A673 (cell line): ENCODE results near the gene GALNT10. TPM values are rescaled to one million over a fixed set of nuclear protein-coding genes. Genes with fewer than 3 reads are reported as not detected.

Source experiments
- BruUV-seq: library from RNA; stranded (reverse); fragments of 400-500 nt; replicated peaks from 2 replicates; lab custom pipeline; 2021; lab: Mats Ljungman, UMichigan
- CTCF ChIA-PET: fragments of 300-600 bp; sonication (Branson Sonifier 250); formaldehyde crosslinking; loops from one replicate; lab custom pipeline; 2022; ENCODE audit warnings: antibody characterized with exemption; lab: Charles Lee
- POLR2A ChIA-PET: fragments of 300-600 bp; sonication (Branson Sonifier 250); formaldehyde crosslinking; loops from one replicate; lab custom pipeline; 2022; ENCODE audit warnings: antibody characterized with exemption; ENCODE audit not compliant: low non-redundant PET; lab: Charles Lee
- DNase-seq: peaks from one replicate; pipeline ENCODE4 v3.0.0-alpha.2; 2015; ENCODE audit warnings: low spot score
- H3K27ac ChIP-seq: fragments of 200-600 bp; sonication (generic); 2 replicates; pipeline ENCODE4 v1.5.1; 2016; ENCODE audit warnings: mixed run types, low read depth, mild to moderate bottlenecking, mixed read lengths, antibody characterized with exemption, low read length; ENCODE audit not compliant: poor library complexity, severe bottlenecking
- H3K27me3 ChIP-seq: fragments of 200-600 bp; sonication (generic); replicated peaks from 2 replicates; pipeline ENCODE4 v1.6.1; 2017; ENCODE audit warnings: mixed run types, low read depth, mild to moderate bottlenecking, mixed read lengths, antibody characterized with exemption, low read length; ENCODE audit not compliant: insufficient read depth, poor library complexity
- H3K36me3 ChIP-seq: fragments of 200-600 bp; sonication (generic); 2 replicates; pipeline ENCODE4 v1.6.1; 2016; ENCODE audit warnings: mixed run types, mild to moderate bottlenecking, mixed read lengths, antibody characterized with exemption, low read length; ENCODE audit not compliant: insufficient read depth, poor library complexity, severe bottlenecking
- H3K4me1 ChIP-seq: fragments of 200-600 bp; sonication (generic); 2 replicates; pipeline ENCODE4 v1.6.1; 2017; ENCODE audit warnings: mixed run types, mild to moderate bottlenecking, mixed read lengths, antibody characterized with exemption, low read length; ENCODE audit not compliant: insufficient read depth, poor library complexity, severe bottlenecking
- H3K4me3 ChIP-seq: fragments of 200-600 bp; sonication (generic); 2 replicates; pipeline ENCODE4 v1.5.1; 2016; ENCODE audit warnings: low read depth, mixed run types, mild to moderate bottlenecking, mixed read lengths, low read length; ENCODE audit not compliant: poor library complexity, severe bottlenecking
- H3K9me3 ChIP-seq: fragments of 200-600 bp; sonication (generic); 2 replicates; pipeline ENCODE4 v1.6.1; 2016; ENCODE audit warnings: mixed run types, low read depth, mild to moderate bottlenecking, mixed read lengths, antibody characterized with exemption, low read length; ENCODE audit not compliant: poor library complexity, severe bottlenecking
- EZH2 ChIP-seq: fragments of 200-600 bp; sonication (generic); IDR thresholded peaks from 2 replicates; pipeline ENCODE4 v1.6.1; 2017; ENCODE audit warnings: borderline replicate concordance, low read depth, mild to moderate bottlenecking, mixed read lengths, antibody characterized with exemption, low read length; ENCODE audit not compliant: poor library complexity, severe bottlenecking
- intact Hi-C: fragments of 100-400 bp; cut with micrococcal nuclease; formaldehyde crosslinking; loops from one replicate; pipeline ENCODE4 v1.10.0; 2022; ENCODE audit not compliant: unreplicated experiment
- total RNA-seq: library from RNA; stranded (reverse); gene quantifications from 2 replicates; pipeline ENCODE4 v1.2.3, GENCODE V29; 2021
- TF ChIP-seq, protein P1 (sequence below): fragments of 300-800, 200-600 bp; sonication (generic); conservative IDR thresholded peaks from 2 replicates; pipeline ENCODE4 v1.5.1; 2017; ENCODE audit warnings: low read depth, mild to moderate bottlenecking, antibody characterized with exemption, low read length, moderate library complexity, mixed read lengths

GALNT10 gene
- total RNA-seq, 1 experiment from 2014 or later = 17.9 TPM

DNA sequence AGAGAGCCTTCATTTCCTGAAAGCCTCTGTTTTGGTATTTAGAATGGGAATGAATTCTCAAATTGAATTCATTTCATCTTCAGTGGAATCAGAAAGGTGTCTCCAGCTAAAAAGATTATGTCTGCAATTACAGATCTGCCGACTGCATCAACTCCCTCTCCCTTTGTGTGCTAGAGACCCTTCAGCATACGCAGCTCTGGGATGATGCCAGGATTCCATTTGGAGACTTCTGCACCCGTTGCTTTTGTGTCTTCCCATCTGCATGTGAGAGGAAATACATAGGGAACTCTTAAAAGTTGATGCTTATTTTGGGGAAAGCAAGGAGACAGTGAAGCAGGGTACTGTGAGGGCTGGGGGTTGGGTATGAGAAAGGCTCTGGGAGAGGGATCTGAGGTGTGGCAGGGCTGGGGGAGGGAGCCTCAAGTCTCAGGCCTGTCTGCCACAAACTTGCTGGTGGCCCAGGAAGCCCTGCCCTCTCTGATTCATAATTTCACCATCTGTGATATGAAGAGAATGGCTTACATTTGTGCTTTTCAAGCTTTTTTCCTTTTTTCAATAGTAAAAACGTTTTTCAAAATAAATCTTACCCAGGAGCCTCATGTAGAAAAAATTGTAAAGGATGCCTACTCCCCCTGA lies 165.6 kb downstream of the GALNT10 start:
- CTCF ChIA-PET = no interaction called here
- H3K27ac ChIP-seq = no peak overlapping the region
- POLR2A ChIA-PET = no interaction called here
- H3K9me3 ChIP-seq = no peaks in the 10 kb centered on the region
- DNase-seq = no peak
- H3K4me3 ChIP-seq = no peak overlapping the region
- intact Hi-C loops = no loop called here
- no TSS peak for BruUV-seq
- no peak for TF ChIP-seq EZH2
- TF ChIP-seq, protein P1, sequence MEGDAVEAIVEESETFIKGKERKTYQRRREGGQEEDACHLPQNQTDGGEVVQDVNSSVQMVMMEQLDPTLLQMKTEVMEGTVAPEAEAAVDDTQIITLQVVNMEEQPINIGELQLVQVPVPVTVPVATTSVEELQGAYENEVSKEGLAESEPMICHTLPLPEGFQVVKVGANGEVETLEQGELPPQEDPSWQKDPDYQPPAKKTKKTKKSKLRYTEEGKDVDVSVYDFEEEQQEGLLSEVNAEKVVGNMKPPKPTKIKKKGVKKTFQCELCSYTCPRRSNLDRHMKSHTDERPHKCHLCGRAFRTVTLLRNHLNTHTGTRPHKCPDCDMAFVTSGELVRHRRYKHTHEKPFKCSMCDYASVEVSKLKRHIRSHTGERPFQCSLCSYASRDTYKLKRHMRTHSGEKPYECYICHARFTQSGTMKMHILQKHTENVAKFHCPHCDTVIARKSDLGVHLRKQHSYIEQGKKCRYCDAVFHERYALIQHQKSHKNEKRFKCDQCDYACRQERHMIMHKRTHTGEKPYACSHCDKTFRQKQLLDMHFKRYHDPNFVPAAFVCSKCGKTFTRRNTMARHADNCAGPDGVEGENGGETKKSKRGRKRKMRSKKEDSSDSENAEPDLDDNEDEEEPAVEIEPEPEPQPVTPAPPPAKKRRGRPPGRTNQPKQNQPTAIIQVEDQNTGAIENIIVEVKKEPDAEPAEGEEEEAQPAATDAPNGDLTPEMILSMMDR = no peak
- H3K4me1 ChIP-seq = peaks cover 9% of the 10 kb centered on the region
- H3K36me3 ChIP-seq = no peaks in the 10 kb centered on the region
- no peaks in the 10 kb centered on the region for H3K27me3 ChIP-seq

DNA sequence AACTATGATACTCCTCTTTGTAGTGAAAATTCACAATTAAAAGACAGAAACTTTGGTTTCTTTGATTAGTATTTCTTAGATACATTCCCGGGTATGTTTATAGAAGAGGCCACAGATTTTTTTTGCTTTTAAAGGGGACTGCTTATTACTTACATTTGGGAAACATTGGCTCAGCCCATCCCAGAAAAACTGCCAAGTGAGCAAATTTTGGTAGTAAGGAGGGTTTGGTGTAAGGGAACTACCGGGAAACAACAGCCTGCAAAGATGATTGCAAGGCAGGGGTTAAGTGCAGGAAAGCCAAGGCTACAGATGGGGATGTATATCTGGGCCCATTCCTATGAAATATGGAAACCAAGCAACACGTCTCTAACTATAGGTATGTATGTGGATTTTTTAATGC lies 166.4 kb downstream of the GALNT10 start:
- Histone ChIP-seq H3K36me3 (no peaks in the 10 kb centered on the region), H3K27me3 (no peaks in the 10 kb centered on the region), H3K4me3 (no peak overlapping the region), H3K27ac (no peak overlapping the region), H3K4me1 (peaks cover 10% of the 10 kb centered on the region), H3K9me3 (no peaks in the 10 kb centered on the region)
- intact Hi-C loops = no loop called here
- TF ChIP-seq EZH2 = no peak
- TF ChIP-seq, protein P1 = no peak
- ChIA-PET CTCF (no interaction called here), POLR2A (no interaction called here)
- no peak for DNase-seq
- BruUV-seq = no TSS peak

DNA sequence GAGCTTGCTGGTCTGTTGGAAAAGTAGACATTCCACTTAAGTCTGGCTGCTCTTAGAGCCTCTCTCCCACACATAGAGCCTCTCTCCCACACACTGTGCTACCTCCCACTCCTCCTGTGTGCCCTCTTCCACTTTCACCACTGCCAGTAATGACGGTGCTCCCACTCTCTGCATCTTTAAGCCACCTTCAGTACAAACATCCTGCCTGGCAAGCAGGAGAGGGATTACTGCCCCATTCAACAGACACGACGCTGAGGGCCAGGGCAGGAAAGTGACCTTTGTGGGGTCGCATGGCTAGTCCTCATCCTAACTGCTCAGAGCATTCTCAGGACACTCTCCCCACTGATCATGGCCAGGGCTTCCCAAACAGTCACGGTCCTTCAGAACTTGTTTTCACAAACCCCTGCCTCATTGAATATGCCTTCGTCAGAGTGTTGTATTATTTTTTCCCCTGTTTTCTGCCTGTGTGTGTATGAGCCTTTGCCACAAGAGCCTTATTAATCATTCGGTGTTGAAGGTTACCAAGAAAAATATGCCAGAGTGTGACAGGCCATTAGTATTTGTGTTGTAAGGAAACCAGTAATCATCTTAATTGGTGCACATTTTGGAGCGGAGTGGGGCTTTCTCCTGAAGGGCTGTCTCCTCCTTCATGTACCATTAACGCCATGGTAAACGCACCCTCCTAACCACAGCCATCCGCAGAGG lies 168.1 kb downstream of the GALNT10 start:
- H3K27ac ChIP-seq = no peak overlapping the region

More for the DNA sequence above, 168.1 kb downstream of the GALNT10 start:
- DNase-seq = no peak
- H3K4me1 ChIP-seq = peaks cover 10% of the 10 kb centered on the region
- H3K9me3 ChIP-seq = no peaks in the 10 kb centered on the region
- no peaks in the 10 kb centered on the region for H3K36me3 ChIP-seq
- no peak for TF ChIP-seq EZH2
- TF ChIP-seq, protein P1 = no peak
- ChIA-PET POLR2A (no interaction called here), CTCF (no interaction called here)
- BruUV-seq = no TSS peak
- no peaks in the 10 kb centered on the region for H3K27me3 ChIP-seq
- intact Hi-C loops = no loop called here
- no peak overlapping the region for H3K4me3 ChIP-seq
